IPS-15b (cell line): ENCODE data around the gene CDHR4.
"Not testable (repeated sequence)": the region's sequence is repeated elsewhere in the genome, so short reads cannot be mapped to it uniquely, and the experiment has no call there.

ENCODE experiments used
- H3K27me3 ChIP-seq: one replicate; pipeline ENCODE4 v1.6.1; 2013; ENCODE audit warnings: low read length; ENCODE audit not compliant: control insufficient read depth, insufficient read depth
- H3K36me3 ChIP-seq: one replicate; pipeline ENCODE4 v1.6.1; 2013; ENCODE audit warnings: low read length; ENCODE audit not compliant: control insufficient read depth, insufficient read depth
- H3K4me1 ChIP-seq: one replicate; pipeline ENCODE4 v1.6.1; 2013; ENCODE audit warnings: mild to moderate bottlenecking, low read length; ENCODE audit not compliant: control insufficient read depth, insufficient read depth
- H3K4me3 ChIP-seq: one replicate; pipeline ENCODE4 v1.5.1; 2013; ENCODE audit warnings: low read depth, low read length
- H3K9ac ChIP-seq: one replicate; pipeline ENCODE4 v1.6.1; 2013; ENCODE audit warnings: low read depth, mild to moderate bottlenecking, low read length
- H3K9me3 ChIP-seq: one replicate; pipeline ENCODE4 v1.6.1; 2013; ENCODE audit warnings: mild to moderate bottlenecking, low read length; ENCODE audit not compliant: control insufficient read depth, insufficient read depth

Gene CDHR4, protein sequence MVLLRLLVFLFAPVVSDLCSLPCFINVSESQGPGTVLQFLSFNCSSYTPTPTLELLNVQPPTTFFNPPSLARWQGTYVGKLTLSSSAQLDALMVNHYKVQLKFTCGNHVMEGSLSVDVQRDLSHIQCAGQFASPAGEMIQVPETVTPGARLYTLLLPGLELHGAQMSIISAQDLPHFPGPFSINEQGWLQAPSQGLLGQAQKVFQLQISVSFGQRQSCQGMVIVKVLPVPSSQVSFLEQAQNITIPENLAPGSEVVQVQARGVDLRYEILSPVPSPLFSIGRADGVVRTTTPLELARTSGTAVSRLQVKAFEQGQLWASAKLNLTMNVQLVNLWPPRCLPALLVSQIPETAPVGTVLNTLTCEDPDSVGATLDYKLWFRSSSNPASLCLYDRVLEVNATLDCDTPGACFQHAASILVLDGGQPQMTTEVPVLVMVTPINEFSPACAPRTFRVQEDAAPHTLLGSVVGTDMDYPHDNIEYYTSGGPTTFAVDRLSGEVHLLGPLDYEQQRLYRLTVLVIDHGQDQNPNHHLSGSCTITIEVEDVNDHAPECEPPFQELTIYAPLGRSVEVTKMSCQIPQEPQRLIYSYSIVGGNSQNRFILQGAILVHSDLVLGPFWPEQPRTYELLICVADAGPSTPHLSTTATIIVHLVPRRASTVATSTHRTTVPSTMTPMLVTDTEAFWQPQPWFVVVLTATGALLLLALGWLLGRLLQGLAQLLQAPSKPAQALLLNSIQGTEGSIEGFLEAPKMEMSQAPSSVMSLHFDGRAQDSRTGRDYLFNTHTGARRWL

DNA sequence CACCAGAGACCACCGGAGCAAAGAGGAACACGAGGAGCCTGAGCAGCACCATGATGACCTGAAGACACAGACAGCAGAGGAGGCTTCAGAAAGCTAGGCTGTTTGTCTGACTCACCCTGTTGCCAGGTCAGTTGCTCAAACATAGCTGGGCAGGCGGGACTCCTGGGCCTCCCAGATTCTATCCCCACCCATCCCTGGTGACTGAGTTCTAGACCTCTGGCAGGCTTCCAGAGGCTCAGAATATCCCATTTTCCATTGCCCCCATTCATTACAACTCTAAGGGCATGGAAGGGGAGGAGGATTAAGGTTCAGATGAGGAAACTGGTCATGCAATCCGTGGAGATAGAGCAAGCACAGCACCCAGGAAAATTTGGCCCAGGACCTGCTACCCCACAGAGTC is at the start of gene CDHR4:
CDHR4 (minus strand) TSS at position 113 of the 400 bp plus-strand sequence; CDS start at position 52, 61 bp downstream.
- Histone ChIP-seq H3K9ac (no peak within 1 kb of the TSS), H3K27me3 (peaks cover 20% of the 10 kb centered on the region), H3K4me3 (no peak within 1 kb of the TSS), H3K4me1 (peaks cover 2% of the 10 kb centered on the region), H3K9me3 (no peaks in the 10 kb centered on the region), H3K36me3 (no peaks in the 10 kb centered on the region)

DNA sequence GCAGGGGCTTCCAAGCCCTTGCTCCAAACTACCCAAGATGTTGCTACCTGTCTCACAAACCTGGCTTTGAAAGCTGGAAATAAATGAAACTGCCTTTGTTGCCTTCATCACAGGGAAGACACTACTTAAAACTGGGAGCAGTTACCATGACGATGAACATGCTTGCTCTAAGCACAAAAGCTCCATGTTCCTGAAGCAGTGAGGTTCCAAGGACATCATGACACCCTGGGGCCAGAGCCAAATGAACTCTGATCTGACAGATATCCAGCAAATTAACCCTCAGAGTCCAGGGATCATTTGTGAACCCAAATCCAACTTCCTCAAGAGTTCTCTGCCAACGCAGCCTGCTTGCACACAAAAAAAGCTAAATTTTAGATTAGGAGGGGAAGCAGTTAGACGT is 46.0 kb upstream of the CDHR4 start:
- Histone ChIP-seq H3K36me3 (peaks cover 22% of the 10 kb centered on the region), H3K4me3 (no peak overlapping the region), H3K9me3 (no peaks in the 10 kb centered on the region), H3K4me1 (no peaks in the 10 kb centered on the region), H3K9ac (no peak overlapping the region), H3K27me3 (no peaks in the 10 kb centered on the region)

DNA sequence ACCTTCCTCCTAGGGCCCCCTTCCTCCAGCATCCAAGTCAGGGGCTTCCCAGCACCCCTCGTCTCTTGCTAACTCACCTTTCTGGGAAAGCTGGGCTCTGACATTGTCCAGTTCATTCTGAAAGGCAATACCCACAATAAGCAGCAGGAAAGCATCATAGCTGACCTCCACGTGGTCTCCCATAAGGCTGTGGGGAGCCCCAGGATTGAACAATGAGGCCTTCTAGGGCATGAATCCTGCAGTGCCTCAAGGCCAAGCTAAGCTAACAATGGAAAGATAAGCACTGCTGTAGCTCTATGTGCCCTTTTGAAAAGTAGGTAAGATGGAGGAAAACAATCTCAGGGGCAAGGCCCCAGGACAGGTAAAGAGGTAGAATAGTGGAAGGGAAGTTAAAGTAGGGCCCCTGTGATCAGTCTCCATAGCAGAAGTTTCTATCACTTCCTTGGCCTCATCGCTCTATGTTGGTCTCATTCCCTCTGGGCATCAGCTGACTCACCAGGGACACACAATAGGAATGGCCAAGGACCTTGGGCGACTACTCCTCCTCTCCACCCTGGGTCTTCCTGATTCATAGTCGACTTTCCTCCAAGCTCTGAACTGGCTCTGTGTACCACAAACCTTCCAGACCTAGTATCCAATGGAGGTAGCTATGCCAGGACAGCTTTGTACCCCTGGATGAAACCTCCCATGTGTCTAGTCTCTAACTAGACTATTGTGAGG is 45.0 kb upstream of the CDHR4 start:
- Histone ChIP-seq H3K4me3 (no peak overlapping the region), H3K36me3 (peaks cover 23% of the 10 kb centered on the region), H3K9ac (no peak overlapping the region), H3K4me1 (no peaks in the 10 kb centered on the region), H3K27me3 (no peaks in the 10 kb centered on the region), H3K9me3 (no peaks in the 10 kb centered on the region)

DNA sequence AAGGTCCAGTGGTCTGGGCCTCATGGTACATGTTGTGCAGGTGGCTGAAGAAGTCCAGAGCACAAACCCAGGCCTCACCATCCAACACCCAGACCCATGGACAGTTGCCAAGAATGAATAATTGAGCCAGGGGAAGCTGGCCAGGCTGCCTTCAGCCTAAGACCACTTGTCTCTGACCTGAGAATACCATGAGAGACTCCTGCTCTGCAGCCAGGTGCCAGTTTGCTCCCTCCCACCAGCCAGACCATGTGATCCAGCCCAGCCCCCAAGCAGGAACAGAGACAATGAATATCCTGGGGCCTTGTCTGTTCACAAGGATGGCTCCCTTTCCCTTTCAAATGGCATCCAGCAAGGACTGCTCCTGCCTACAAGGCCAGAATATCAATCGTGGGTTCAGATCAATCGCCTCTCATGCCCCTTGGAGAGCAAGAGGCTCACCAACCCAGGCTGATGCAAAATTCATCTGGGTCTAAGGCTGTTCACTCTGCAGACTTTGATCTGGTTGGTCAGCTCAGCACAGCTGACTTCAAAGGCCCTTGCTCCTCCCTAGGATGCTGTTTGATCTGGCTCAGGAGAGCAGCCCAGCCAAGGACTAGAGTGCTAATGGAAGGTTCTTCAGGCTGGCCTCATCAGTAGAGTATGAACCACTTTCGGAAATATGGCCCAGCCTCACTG is 43.3 kb upstream of the CDHR4 start:
- Histone ChIP-seq H3K4me1 (no peaks in the 10 kb centered on the region), H3K9me3 (no peaks in the 10 kb centered on the region), H3K9ac (no peak overlapping the region), H3K36me3 (peaks cover 32% of the 10 kb centered on the region), H3K4me3 (no peak overlapping the region), H3K27me3 (no peaks in the 10 kb centered on the region)

DNA sequence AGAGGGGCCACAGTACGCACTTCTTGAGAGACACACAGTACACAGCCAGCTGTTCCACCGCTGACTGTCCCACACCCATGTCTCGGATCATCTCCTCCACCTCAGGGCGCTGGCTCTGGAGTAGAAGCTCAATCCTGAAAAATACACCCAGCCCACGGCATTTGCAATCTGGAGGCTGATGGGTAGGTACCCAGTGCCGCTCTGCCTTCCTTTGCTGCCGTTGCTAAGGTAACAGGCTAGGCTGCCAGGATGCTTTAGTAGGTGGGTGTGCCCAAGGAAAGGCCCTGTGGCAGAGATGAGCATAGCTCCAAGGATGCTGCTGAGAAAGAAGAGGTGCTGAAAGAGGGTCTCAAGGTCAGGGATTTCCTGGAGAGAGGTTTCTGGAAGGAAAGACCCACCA is 42.1 kb upstream of the CDHR4 start:
- Histone ChIP-seq H3K36me3 (peaks cover 36% of the 10 kb centered on the region), H3K9ac (no peak overlapping the region), H3K9me3 (no peaks in the 10 kb centered on the region), H3K27me3 (no peaks in the 10 kb centered on the region), H3K4me3 (no peak overlapping the region), H3K4me1 (no peaks in the 10 kb centered on the region)

DNA sequence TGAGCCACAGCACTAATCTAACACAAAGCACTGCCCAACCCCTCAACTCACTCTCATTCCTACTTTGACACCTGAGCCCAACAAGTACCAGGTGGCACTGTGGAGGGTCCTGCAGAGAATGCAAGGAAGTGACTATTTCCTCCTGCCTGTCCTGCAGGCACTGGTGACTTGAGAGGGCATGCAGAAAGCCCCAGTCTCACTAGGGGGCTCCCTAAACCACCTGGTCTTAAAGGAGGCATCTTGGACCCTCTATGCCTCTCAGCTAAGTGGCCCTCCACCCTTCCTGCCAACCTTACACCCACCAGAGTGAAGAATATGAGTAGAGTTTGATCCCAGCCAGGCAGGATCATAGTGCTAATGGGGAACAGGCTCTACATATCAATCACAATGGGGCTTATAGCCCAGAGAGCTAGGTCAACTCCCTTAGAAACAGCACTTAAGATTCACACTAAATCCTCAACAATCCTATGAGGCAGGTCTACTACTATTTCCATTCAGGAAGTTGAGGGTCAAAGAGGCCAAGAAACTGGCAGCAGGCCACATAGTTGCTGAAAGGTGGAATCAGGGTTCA is 41.5 kb upstream of the CDHR4 start:
- Histone ChIP-seq H3K4me3 (no peak overlapping the region), H3K4me1 (no peaks in the 10 kb centered on the region), H3K36me3 (peaks cover 41% of the 10 kb centered on the region), H3K9me3 (no peaks in the 10 kb centered on the region), H3K9ac (no peak overlapping the region), H3K27me3 (no peaks in the 10 kb centered on the region)

DNA sequence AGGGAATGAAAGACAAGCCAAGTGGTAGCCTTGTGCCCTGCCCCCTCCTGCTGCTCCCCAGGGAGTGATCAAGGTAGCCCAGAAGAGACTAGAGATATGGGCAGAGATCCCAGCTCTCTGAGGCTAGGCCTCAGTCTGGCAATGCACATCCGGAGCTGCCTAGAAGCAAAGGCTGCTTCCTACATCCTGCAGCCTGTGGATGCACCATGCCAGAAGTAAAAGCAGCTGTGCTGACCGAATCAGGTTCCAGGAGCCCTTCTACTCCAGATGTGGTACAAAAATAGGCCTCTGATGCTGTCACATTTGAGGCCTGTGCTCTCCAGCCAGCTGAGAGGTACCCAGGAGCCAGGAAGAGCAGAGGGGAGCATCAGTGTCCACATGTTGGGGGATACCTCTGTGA is 40.7 kb upstream of the CDHR4 start:
- no peaks in the 10 kb centered on the region for H3K27me3 ChIP-seq
- peaks cover 37% of the 10 kb centered on the region for H3K36me3 ChIP-seq
- H3K9ac ChIP-seq = no peak overlapping the region
- no peaks in the 10 kb centered on the region for H3K9me3 ChIP-seq
- no peaks in the 10 kb centered on the region for H3K4me1 ChIP-seq
- no peak overlapping the region for H3K4me3 ChIP-seq

DNA sequence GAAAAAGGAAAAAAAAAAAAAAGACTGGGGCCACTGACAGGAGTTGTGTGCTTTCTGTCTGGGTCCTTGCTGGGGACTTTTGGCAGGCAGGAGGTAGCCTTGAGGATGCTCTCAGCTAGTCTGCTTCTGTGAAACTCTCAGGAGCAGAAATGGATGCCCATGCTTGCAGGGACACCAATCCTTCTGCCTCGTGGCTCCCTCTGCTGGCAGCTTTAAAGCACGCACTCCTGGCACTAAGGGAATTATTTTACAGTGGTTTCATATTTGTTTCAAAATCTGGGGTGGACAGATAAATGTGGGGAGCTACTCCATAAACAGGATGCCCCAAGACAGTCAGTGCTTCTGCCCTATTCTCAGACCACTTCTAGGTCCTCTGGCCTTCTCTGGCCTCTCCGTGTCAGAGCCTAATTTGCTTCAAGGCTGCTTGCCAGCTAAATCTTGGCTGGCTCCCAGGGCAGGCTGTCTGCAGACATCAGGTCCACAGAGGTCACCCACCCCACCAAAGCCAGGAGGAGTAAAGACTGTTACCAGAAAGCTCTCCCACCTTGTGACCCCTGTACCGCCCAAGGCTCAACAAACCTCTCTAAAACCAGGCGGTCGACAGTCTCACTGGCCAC is 39.6 kb upstream of the CDHR4 start:
- no peaks in the 10 kb centered on the region for H3K4me1 ChIP-seq
- H3K27me3 ChIP-seq = no peaks in the 10 kb centered on the region
- no peaks in the 10 kb centered on the region for H3K9me3 ChIP-seq
- peaks cover 41% of the 10 kb centered on the region for H3K36me3 ChIP-seq
- H3K4me3 ChIP-seq = no peak overlapping the region
- no peak overlapping the region for H3K9ac ChIP-seq

DNA sequence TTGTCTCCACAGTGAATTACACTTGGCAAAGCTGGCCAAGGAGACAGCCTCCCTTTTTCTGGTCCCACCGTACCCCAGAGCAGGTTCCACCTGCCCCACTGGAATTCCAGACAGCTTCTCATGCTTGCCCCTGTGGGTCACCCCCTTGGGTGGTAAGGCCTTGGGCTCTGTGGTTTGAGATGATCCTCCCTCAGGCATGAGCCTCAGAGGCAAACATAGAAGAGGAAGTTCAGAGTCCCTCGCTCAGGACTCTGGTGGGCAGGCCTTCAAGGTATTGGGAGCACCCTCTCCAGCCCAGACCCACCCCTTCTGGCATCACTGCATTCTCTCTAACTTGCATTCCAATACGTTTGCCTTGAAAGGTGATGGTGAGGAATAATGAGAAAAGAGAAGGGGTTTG is 31.7 kb upstream of the CDHR4 start:
- Histone ChIP-seq H3K9me3 (no peaks in the 10 kb centered on the region), H3K9ac (no peak overlapping the region), H3K36me3 (peaks cover 44% of the 10 kb centered on the region), H3K27me3 (no peaks in the 10 kb centered on the region), H3K4me3 (no peak overlapping the region), H3K4me1 (no peaks in the 10 kb centered on the region)

DNA sequence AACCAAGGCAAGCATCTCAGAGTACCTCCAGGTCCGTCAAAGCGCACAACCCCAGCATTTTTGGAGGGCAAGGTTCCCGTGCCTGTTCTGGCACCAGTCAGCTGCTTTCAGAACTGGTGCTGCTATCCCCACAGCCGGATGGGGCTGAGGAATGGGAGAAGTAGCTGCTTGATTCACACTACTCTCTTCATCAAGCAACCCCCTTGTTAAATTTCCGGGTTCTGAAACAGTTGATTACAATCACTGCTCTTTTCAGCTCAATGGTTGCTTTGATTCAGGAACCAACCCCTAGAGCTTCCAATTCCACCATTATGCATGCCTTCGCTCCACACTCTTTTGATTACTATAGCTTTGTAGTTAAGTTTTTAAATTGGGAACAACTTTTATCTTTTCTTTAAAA is 26.3 kb upstream of the CDHR4 start:
- Histone ChIP-seq H3K9me3 (no peaks in the 10 kb centered on the region), H3K4me3 (no peak overlapping the region), H3K36me3 (peaks cover 22% of the 10 kb centered on the region), H3K9ac (no peak overlapping the region), H3K27me3 (no peaks in the 10 kb centered on the region), H3K4me1 (no peaks in the 10 kb centered on the region)

DNA sequence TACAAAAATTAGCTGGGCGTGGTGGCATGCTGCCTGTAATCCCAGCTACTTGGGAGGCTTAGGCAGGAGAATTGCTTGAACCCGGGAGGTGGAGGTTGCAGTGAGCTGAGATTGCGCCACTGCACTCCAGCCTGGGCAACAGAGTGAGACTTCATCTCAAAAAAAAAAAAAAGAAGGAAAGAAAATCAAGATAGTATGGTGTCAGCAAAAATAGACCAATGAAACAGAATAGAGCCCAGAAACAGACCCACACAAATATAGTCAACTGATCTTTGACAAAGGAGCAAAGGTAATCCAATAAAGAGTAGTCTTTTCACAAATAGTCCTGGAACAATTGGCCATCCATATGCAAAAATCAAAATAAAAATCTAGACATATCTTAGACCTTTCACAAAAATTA is 23.5 kb upstream of the CDHR4 start:
- not testable (repeated sequence) for H3K27me3 ChIP-seq, H3K9me3 ChIP-seq, H3K36me3 ChIP-seq, H3K9ac ChIP-seq, H3K4me1 ChIP-seq, H3K4me3 ChIP-seq
